Muscle layer of duodenum (tissue), 2 donors: ENCODE data around the gene ABCA2.

Experiments used
- H3K27ac ChIP-seq: one replicate; pipeline ENCODE4 v1.7.0; 2013; ENCODE audit warnings: mild to moderate bottlenecking, low read length
- H3K27me3 ChIP-seq: one replicate; pipeline ENCODE4 v1.7.0; 2013; ENCODE audit warnings: low read depth, mild to moderate bottlenecking, control low read depth, low read length
- H3K36me3 ChIP-seq, 2 donors: one replicate each; pipeline ENCODE4 v1.7.0; 2013; ENCODE audit warnings: low read length in 2 of 2, control low read depth in 1 of 2, mild to moderate bottlenecking in 1 of 2; ENCODE audit not compliant: insufficient read depth in 2 of 2, control insufficient read depth in 1 of 2
- H3K4me1 ChIP-seq, 2 donors: one replicate each; pipeline ENCODE4 v1.7.0; 2013; ENCODE audit warnings: low read length in 2 of 2, mild to moderate bottlenecking in 2 of 2, control low read depth in 1 of 2, moderate library complexity in 1 of 2; ENCODE audit not compliant: insufficient read depth in 2 of 2, control insufficient read depth in 1 of 2
- H3K4me3 ChIP-seq, 2 donors: one replicate each; pipeline ENCODE4 v1.7.0; 2013; ENCODE audit warnings: low read length in 2 of 2, low read depth in 1 of 2, mild to moderate bottlenecking in 1 of 2
- H3K9me3 ChIP-seq, 2 donors: one replicate each; pipeline ENCODE4 v1.7.0; 2013; ENCODE audit warnings: low read length in 2 of 2, control low read depth in 1 of 2, mild to moderate bottlenecking in 1 of 2; ENCODE audit not compliant: control insufficient read depth in 1 of 2
- donor health status: healthy.

Gene ABCA2

DNA sequence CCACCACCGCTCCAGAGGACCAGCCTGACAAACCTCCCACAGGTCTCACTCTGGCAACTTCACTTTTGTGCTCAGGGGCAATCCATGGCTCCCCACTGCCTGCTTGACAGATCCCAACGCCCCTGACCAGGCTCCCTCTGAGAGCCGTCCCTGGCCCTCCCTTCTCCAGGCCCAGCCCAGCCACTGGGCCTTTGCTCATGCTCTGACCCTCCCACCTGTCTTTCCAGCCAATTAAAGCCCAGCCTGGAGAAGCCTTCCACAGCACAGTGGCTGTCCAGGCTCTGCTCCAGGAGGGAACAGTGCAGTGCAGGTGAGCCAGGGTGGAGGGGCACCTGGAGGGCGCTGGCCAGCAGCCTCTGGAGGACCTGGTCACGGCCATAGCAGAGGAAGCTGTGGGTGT, 22.5 kb upstream of the ABCA2 start:
- Histone ChIP-seq H3K4me1 (peaks cover 3 to 43% of the 10 kb centered on the region in 2 donors), H3K9me3 (no peaks in the 10 kb centered on the region), H3K4me3 (no peak overlapping the region), H3K36me3 (no peaks in the 10 kb centered on the region), H3K27me3 (peaks cover 22% of the 10 kb centered on the region), H3K27ac (no peak overlapping the region)

DNA sequence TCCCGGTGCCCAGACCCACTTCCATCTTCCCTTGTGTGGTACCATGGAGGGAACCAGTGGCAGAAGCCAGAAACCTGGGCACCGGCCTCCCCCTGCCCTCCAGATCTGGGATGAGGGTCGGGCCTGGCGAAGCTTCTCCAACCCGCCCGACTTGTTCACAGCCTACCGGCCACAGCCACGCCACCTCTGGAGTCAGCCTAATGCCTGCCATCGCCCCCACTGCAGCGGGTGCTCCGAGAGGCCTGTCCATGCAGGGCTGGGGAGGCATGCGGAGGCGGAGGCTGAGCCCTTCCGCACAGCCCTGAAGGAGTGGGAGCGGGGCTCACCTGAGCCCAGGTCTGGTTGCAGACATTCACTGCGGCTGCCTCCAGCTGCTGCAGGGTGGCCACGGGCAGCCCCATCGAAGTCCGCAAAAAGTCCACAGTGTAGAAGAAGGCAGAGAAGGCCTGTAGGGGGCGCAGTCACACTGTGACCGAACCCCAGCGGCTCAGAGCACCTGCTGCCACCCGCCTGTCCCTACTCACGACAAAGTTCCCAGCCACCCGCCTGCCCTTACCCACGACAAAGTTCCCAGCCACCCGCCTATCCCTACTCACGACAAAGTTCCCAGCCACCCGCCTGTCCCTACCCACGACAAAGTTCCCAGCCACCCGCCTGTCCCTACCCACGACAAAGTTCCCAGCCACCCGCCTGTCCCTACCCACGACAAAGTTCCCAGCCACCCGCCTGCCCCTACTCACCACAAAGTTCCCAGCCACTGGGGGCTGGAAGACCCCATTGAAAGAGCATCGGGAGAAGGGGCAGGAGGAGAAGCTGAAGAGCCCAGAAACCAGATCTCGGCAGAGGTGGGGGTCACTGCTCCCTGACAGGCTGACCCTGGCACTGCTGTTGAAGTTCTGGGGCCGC, 21.8 kb upstream of the ABCA2 start:
- H3K27ac ChIP-seq = no peak overlapping the region

DNA sequence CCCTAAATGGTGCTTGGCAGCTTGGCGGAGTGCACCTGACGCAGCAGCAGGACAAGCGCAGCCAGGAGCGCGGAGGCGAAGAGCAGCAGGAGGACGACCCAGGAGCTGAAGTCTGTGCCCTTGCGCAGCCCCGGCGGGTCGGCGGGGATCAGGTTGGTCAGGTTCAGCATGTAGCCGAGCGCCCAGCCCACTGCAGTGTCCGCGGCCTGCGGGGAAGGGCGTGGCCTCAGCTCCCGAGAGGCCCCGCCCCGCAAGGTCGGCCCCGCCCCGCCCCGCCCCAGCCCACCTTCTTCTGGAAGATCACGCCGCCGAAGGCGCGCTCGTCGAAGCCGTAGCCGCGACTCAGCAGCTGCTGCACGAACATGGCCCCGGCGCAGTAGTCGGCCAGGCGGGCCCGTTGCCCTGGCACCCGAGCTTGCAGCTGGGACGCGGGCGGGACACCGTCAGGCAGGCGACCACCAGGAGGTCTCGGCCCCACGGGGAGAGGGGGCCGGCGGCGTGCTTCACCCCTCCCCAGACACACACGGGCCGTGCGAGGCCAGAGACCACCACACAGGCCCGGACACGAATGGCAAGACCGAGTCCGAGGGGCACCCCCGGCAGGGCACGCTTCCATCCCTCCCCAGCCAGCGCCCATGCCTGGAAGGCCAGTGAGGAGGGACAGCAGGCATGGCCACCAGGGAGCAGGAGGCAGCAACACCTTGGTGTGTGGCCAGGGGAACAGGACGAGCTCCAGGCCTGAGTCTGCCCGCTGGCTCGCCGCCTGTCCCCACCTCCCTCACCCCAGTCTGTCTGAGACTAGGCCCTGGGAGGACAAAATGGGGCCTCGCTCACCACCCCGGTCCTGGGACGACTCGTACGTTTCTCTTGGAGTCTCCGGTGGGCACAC, 20.9 kb upstream of the ABCA2 start:
- Histone ChIP-seq H3K4me1 (peaks cover 4 to 41% of the 10 kb centered on the region in 2 donors), H3K27ac (no peak overlapping the region), H3K36me3 (no peaks in the 10 kb centered on the region), H3K27me3 (peaks cover 29% of the 10 kb centered on the region), H3K9me3 (no peaks in the 10 kb centered on the region), H3K4me3 (no peak overlapping the region)

More for the DNA sequence above, 21.8 kb upstream of the ABCA2 start:
- H3K4me1 ChIP-seq = peaks cover 3 to 41% of the 10 kb centered on the region in 2 donors
- no peaks in the 10 kb centered on the region for H3K9me3 ChIP-seq
- no peak overlapping the region for H3K4me3 ChIP-seq
- H3K36me3 ChIP-seq = no peaks in the 10 kb centered on the region
- H3K27me3 ChIP-seq = peaks cover 26% of the 10 kb centered on the region

DNA sequence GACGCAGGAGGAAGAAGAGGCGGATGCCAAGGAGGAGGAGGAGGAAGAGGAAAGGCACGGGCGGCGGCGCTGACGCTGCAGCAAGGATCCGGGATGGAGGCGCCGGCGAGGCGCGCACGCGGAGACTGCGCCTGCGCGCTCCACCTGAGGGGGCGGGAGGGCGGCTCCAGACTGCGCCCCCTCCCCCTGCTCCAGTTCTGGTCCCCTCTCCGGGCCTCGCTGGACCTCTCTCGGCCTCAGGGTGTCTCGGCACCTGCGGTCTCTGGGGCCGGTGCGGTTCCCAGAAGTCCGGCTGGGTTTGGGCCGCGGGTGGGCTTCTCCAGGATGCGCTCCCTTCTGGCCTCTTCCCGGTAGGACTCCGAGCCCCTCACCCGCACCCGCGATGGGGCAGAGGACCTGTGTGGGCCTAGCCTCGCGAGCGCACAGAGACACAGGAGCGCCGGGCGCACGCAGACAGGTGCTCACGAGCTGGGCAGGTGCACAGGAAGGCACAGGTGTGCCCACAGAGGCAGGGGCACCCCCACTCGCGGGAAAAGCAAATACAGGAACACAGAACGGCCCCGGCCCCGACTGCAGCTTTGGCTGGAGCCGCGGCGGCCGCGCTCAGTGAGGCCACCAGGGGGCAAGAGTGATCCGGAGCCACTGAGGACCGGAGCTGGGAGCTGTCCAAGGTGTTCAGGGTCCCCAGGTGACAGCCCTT, 18.2 kb upstream of the ABCA2 start, which contains the start of gene NPDC1:
NPDC1 (minus strand) TSS at position 90 of the 700 bp plus-strand sequence. CDS start 188 bp downstream, outside the sequence.
- Histone ChIP-seq H3K9me3 (no peaks in the 10 kb centered on the region), H3K27me3 (peaks cover 18% of the 10 kb centered on the region), H3K36me3 (peaks cover 0 to 4% of the 10 kb centered on the region in 2 donors), H3K4me1 (peaks cover 4 to 36% of the 10 kb centered on the region in 2 donors), H3K4me3 (peak within 1 kb of the TSS; percentile 61 to 78), H3K27ac (no peak within 1 kb of the TSS)

DNA sequence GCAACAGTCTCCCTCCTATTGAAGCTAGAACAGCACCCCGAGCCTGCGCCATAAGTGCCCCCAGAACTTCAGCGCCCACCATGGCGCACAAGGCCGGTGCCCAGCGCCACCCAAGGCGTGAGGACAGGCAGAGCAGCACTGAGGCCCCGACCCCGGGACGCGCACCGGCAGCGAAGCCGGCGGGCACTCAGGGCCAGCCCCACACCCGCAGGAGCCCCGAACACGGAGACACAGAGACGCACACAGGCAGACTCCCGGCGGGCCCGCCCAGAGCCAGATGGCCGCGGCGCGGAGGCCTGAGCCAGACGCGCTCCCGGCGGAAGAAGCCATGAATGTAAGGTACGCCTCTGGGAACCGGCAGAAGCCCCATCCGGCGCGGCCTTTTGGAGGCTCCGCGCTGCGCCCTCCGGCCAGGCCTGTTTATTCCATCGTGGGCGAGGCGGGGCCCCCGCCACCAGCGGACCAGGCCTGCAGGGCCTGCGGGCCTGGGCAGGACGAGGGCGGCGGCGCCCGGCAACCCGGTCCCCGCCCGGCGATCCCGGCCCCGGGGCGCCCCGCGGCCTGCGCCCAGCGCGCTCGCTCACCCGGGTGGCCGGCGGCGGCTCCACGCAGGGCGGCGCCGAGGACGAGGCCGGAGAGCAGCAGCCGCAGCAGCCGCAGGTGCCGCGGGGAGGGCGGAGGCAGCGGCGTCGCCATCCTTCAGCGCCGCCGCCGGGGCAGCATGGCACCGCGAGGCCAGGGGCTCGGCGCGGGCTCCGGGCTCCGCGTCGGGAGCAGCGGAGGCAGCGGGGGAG, 17.5 kb upstream of the ABCA2 start:
- Histone ChIP-seq H3K27ac (no peak overlapping the region), H3K36me3 (peaks cover 0 to 11% of the 10 kb centered on the region in 2 donors), H3K4me3 (peak overlapping the region; percentile 61 to 78), H3K9me3 (no peaks in the 10 kb centered on the region), H3K4me1 (peaks cover 4 to 36% of the 10 kb centered on the region in 2 donors), H3K27me3 (peaks cover 18% of the 10 kb centered on the region)

DNA sequence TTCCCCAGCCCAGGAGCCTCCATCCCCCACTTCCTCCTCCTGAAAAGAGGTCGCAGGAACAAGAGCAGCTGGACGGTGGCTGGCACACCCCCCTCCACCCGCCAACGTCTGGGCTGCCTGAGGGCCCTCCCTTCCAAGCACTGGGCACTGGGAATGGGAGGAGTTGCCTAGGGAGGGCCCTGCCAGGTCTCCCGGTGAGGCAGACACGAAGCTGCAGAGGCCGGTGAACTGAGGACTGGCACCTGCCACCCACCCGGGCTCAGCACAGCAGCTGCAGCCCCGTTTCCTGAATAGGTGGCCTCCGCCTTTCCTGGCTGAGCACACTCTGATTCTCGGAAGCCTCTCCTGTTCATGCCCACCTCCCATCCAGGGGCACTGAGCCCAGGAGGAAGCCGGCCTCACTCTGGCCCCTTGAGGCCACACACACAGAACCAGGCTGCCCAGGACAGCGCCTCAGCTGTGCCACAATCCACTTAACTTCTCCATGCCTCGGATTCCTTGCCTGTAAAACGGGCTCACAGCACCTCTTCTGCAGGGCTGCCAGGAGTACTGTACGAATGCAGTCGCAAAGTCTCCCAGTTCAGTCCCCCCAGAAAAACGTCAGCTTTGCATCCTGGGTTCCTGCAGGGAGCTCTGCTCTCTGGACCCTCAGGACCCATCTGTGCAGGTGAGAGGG, 16.6 kb upstream of the ABCA2 start:
- Histone ChIP-seq H3K27ac (no peak overlapping the region), H3K4me3 (peak overlapping the region; percentile 61 to 78), H3K9me3 (no peaks in the 10 kb centered on the region)

DNA sequence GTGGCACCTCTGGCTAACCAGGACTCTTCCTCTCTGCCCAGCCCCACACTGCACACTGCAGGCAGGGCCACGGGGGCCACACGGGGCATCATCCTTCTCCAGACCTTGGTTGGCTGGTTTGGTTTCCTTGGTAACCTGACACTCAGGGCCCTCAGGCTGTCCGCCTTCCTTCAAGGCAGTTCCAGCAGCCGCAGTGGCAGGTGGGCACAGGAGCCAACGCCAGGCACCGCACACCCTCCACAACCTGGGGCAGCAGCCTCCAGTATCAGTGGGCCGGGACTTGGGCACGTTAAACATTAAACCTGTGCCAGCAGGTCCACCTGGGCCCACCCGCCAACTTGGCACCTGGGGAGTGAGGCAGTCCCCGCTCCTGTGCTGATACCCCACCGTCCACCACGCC, 16.0 kb upstream of the ABCA2 start:
- Histone ChIP-seq H3K9me3 (no peaks in the 10 kb centered on the region), H3K27me3 (peaks cover 7% of the 10 kb centered on the region), H3K36me3 (peaks cover 0 to 24% of the 10 kb centered on the region in 2 donors), H3K27ac (no peak overlapping the region), H3K4me1 (peaks cover 4 to 28% of the 10 kb centered on the region in 2 donors), H3K4me3 (peak overlapping the region in 1 of 2 donors; percentile 78)

More for the DNA sequence above, 16.6 kb upstream of the ABCA2 start:
- peaks cover 4 to 33% of the 10 kb centered on the region in 2 donors for H3K4me1 ChIP-seq
- peaks cover 0 to 18% of the 10 kb centered on the region in 2 donors for H3K36me3 ChIP-seq
- peaks cover 12% of the 10 kb centered on the region for H3K27me3 ChIP-seq

DNA sequence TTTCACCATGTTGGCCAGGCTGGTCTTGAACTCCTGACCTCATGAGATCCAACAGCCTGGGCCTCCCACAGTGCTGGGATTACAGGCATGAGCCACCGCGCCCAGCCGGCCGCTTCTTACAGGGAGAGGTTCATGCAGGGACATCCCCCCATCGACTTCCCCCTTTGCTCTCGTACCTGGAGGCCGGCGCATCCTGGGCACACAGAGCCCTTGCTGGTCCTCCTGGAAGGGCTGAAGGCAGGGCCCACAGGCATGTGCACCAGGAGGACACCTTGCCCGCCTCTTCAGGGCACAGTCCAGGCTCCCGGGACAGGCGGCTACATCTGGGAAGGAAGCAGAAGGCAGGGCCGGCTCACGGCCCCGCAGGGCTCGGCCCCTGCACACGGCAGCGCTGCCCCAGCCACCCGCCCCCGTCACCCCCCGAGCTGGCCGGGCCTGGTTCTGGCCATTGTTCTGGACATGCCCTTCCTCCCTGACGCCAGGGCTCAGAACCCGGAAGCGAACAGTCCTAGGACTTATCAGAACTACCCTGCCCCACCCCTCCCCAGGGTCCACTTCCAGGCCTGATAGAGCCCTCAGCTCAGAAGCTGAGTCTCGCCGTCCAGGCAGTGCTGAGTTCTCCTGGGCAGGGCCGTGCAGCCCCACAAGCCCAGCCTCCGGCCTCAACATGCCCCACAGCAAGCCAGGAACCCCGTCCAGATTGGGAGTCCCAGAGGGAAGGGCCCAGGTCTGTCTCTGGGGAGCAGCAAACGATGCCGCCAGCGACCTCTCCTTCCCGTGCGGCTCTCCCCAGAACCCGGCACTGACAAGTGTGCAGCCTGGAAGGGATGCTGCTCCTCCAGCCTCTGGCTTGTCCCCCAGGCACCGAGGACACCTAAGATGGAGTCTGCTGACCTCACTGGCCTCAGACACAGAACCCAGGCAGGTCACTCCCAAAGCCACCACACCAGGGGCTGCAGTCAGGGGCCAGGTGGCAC, 15.0 kb upstream of the ABCA2 start:
- no peak overlapping the region for H3K27ac ChIP-seq
- no peak overlapping the region for H3K4me3 ChIP-seq
- H3K27me3 ChIP-seq = peaks cover 7% of the 10 kb centered on the region
- H3K9me3 ChIP-seq = no peaks in the 10 kb centered on the region
- H3K4me1 ChIP-seq = peaks cover 4 to 28% of the 10 kb centered on the region in 2 donors
- peaks cover 0 to 29% of the 10 kb centered on the region in 2 donors for H3K36me3 ChIP-seq

DNA sequence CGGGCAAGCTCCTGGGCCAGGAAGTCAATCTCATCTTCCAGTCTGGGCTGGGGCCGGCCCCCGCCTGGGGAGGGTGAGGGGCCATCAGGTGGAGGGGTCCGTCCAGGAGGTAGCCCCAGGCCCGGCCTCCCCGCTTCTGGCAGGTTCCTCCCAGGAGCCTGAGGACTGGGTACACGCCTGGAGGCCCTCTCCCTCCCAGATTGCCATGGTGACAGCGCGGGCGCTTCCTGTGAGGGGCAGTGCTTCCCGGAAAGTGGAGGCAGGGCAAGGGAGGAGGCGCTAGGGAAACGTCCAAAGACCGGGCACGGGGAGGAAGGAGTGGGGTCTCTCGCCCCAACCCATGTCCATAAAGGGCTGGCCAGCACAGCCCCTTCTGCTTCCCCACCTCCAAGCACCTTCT, 13.1 kb upstream of the ABCA2 start:
- Histone ChIP-seq H3K36me3 (peaks cover 0 to 29% of the 10 kb centered on the region in 2 donors), H3K27me3 (peaks cover 7% of the 10 kb centered on the region), H3K27ac (no peak overlapping the region)

More for the DNA sequence above, 13.1 kb upstream of the ABCA2 start:
- no peak overlapping the region for H3K4me3 ChIP-seq
- H3K9me3 ChIP-seq = no peaks in the 10 kb centered on the region
- peaks cover 4 to 25% of the 10 kb centered on the region in 2 donors for H3K4me1 ChIP-seq
